ENCODE measurements around the gene KRCC1.
"Not testable (repeated sequence)": the region's sequence is repeated elsewhere in the genome, so short reads cannot be mapped to it uniquely, and the experiment has no call there.

The KRCC1 gene

GRCh38 chr2:88048541-88048940 is 7.0 kb downstream of the KRCC1 start:
- no peak for DNase-seq (ENCODE audit: low spot score)

DNA sequence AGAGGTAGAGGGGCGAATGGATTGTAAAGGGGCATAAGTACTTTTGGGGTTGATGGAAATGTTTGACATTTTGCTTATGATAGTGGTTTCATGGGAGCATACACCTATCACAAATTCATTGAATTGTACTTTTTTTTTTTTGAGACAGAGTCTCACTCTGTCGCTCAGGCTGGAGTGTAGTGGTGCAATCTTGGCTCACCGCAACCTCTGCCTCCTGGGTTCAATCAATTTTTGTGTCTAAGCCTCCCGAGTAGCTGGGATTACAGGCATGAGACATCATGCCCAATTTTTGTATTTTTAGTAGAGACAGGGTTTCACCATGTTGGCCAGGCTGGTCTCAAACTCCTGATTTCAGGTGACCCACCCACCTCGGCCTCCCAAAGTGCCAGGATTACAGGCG is 10.0 kb downstream of the KRCC1 start:
- DNase-seq (ENCODE audit: low spot score), result not testable (repeated sequence)

More at GRCh38 chr2:88048541-88048940, 7.0 kb downstream of the KRCC1 start:
- TF ChIP-seq, protein P1, sequence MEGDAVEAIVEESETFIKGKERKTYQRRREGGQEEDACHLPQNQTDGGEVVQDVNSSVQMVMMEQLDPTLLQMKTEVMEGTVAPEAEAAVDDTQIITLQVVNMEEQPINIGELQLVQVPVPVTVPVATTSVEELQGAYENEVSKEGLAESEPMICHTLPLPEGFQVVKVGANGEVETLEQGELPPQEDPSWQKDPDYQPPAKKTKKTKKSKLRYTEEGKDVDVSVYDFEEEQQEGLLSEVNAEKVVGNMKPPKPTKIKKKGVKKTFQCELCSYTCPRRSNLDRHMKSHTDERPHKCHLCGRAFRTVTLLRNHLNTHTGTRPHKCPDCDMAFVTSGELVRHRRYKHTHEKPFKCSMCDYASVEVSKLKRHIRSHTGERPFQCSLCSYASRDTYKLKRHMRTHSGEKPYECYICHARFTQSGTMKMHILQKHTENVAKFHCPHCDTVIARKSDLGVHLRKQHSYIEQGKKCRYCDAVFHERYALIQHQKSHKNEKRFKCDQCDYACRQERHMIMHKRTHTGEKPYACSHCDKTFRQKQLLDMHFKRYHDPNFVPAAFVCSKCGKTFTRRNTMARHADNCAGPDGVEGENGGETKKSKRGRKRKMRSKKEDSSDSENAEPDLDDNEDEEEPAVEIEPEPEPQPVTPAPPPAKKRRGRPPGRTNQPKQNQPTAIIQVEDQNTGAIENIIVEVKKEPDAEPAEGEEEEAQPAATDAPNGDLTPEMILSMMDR (IDR thresholded peaks at IDR 0.05; ENCODE audit: extremely low read depth, missing control alignments), result no peak

GRCh38 chr2:88042476-88042875 is 13.1 kb downstream of the KRCC1 start:
- DNase-seq (ENCODE audit: low spot score), result no peak
- TF ChIP-seq, protein P1 (IDR thresholded peaks at IDR 0.05; ENCODE audit: extremely low read depth, missing control alignments), result no peak

DNA sequence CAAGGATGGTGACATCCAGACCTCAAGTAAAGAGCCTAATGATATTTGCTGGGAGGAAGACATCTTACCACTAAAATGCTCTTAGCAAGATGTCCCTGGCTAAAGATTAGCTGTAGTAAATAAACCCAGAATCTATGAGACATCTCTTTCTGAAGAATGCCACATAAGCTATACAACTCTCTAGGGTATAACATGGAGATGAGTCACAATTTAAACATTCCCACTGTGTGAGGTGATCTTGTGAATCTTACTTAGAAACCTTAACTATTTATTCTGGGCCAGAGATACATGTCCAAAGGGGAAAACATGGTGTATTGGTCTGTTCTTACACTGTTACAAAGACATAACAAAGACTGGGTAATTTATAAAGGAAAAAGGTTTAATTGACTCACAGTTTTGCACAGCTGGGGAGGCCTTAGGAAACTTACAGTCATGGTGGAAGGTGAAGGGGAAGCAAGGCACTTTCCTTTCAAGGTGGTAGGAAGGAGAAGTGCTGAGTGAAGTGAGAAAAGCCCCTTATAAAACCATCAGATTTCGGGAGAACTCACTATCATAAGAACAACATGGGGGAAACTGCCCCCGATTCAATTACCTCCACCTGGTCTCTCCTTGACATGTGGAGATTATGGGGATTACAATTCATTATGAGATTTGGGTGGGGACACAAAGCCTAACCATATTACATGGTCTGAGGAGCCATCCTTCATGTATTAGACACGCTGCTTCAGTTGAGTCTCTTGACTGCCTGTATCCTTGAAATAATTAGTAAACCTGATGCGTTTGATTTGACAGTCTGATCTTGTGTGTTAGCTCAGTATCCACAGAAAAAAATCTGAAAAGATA is 17.1 kb downstream of the KRCC1 start:
- no peak for DNase-seq (ENCODE audit: low spot score)
- TF ChIP-seq, protein P1 (IDR thresholded peaks at IDR 0.05; ENCODE audit: extremely low read depth, missing control alignments), result no peak

DNA sequence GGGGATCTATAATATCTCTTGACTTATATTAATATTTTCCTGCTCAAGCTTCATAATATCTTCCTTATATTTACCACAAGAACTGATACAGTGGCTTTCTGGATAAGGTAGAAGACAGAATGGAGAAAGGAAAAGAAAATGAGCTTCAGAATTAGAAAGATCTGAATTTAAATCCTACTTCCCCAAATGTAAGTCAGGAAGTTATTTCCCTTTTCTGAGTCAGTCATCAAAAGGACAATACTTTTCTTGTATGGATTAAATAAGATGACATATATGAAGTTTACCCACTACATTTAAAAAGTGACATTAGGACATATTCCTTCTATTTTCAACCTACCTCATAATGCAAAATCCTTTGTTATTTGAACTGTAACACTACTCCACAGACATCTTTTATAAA is 19.0 kb downstream of the KRCC1 start:
- no peak for DNase-seq (ENCODE audit: low spot score)
- TF ChIP-seq, protein P1 (IDR thresholded peaks at IDR 0.05; ENCODE audit: extremely low read depth, missing control alignments), result no peak

- TF ChIP-seq, protein P1 (IDR thresholded peaks at IDR 0.05; ENCODE audit: extremely low read depth, missing control alignments), result no peak
- DNase-seq (ENCODE audit: low spot score), result no peak
Measured at GRCh38 chr2:88036182-88036581, 19.4 kb downstream of the KRCC1 start.

GRCh38 chr2:88032070-88032702 is 23.4 kb downstream of the KRCC1 start:
- TF ChIP-seq, protein P1 (IDR thresholded peaks at IDR 0.05; ENCODE audit: extremely low read depth, missing control alignments), result no peak
- no peak for DNase-seq (ENCODE audit: low spot score)

All from GM20000 (cell line).